Gastroesophageal sphincter (tissue), 4 donors: Measurements from ENCODE around the gene MYOF. TPM values are rescaled to one million over a fixed set of nuclear protein-coding genes. Genes with fewer than 3 reads are reported as not detected.

Experiments
- ATAC-seq: fragments of 150-250 bp; one replicate; pipeline ENCODE4 v1.9.1; 2016; ENCODE audit warnings: mild to moderate bottlenecking, moderate library complexity
- H3K27ac ChIP-seq, 4 donors: fragments of 200-600 bp; sonication (generic) in 3 of 4; 1 replicate in 3 of 4; 2 replicates in 1 of 4; pipeline ENCODE4 v1.5.1; 2016 to 2019
- H3K27me3 ChIP-seq: fragments of 200-600 bp; sonication (generic); one replicate; pipeline ENCODE4 v1.5.1; 2019
- H3K36me3 ChIP-seq, 2 donors: fragments of 200-600 bp; sonication (generic); one replicate each; pipeline ENCODE4 v1.5.1; 2019; ENCODE audit warnings: control low read depth in 1 of 2
- H3K4me1 ChIP-seq, 3 donors: fragments of 200-600 bp; sonication (generic); 1 replicate in 2 of 3; 2 replicates in 1 of 3; pipeline ENCODE4 v1.5.1; 2016 to 2019; ENCODE audit warnings: control low read depth in 2 of 3
- H3K4me3 ChIP-seq, 2 donors: fragments of 200-600 bp; sonication (generic); one replicate each; pipeline ENCODE4 v1.5.1; 2019; ENCODE audit warnings: mild to moderate bottlenecking in 1 of 2, moderate library complexity in 1 of 2
- H3K9me3 ChIP-seq, 3 donors: fragments of 200-600 bp; sonication (generic); one replicate each; pipeline ENCODE4 v1.5.1; 2017 to 2019; ENCODE audit warnings: control low read depth in 2 of 3
- EP300 ChIP-seq: sonication (generic); formaldehyde crosslinking; IDR thresholded peaks from one replicate; pipeline ENCODE4 v1.6.1; 2017; ENCODE audit warnings: antibody characterized with exemption, mild to moderate bottlenecking
- POLR2A ChIP-seq, 2 donors: fragments of 450-650 bp; IDR thresholded peaks; one replicate each; pipeline ENCODE4 v1.6.1; 2017; ENCODE audit warnings: antibody characterized with exemption in 2 of 2, mild to moderate bottlenecking in 2 of 2, moderate library complexity in 1 of 2
- POLR2AphosphoS5 ChIP-seq: sonication (generic); formaldehyde crosslinking; IDR thresholded peaks from one replicate; pipeline ENCODE4 v1.6.1; 2017; ENCODE audit warnings: antibody characterized with exemption
- WGBS, 2 donors: methylation state at CpG; one replicate each; pipeline ENCODE4 v1.1.5; 2018; ENCODE audit warnings: low coverage in 1 of 2; 5-methylcytosine and 5-hydroxymethylcytosine counted together
- total RNA-seq, 4 donors: library from RNA; depleted of rRNA; stranded (reverse); fragments of >200 nt; gene quantifications; one replicate each; pipeline ENCODE4 v1.1.0, GENCODE V29; 2016
- TF ChIP-seq, protein P1 (sequence below), 4 experiments: fragments of 200-600 bp in 2 of 4; fragments of 450-650 bp in 2 of 4; sonication (generic) in 1 of 4; IDR thresholded peaks; one replicate each; pipeline ENCODE4 v1.5.1; 2017 to 2019; ENCODE audit warnings: antibody characterized with exemption in 4 of 4, mild to moderate bottlenecking in 2 of 4, moderate library complexity in 2 of 4

Gene MYOF
- total RNA-seq, 4 donors from 2014 or later, result 98.0 to 157 (median 126) TPM

DNA sequence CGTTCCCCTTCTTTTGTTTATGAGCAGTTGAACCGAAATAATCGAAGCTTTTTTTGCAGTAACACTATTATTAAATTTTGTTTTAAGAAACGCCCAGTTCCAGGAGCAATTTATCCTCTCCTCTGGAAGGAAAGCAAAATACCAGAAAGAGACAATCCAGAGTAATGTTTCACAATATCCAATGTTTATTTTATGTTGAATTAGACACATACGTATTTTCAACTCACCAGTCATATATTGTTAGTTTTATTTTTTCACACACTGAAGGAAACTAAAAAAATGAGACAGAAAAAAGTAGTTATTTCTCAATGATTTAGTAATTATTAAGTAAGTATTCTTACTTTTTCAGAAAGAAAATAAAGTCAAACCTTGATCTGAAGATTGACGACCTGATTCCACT is 85.1 kb downstream of the MYOF start:
- no peaks in the 10 kb centered on the region for H3K27me3 ChIP-seq
- WGBS, 2 donors, result 27 to 30% methylated on average over 6 of the region's 6 CpGs
- no peak for ATAC-seq
- peaks cover 0 to 70% of the 10 kb centered on the region in 2 donors for H3K36me3 ChIP-seq
- peaks cover 0 to 34% (median 3%) of the 10 kb centered on the region in 3 donors for H3K4me1 ChIP-seq
- no peak overlapping the region for H3K4me3 ChIP-seq
- H3K9me3 ChIP-seq, result no peaks in the 10 kb centered on the region
- H3K27ac ChIP-seq, result peak overlapping the region; percentile 42 to 68 (median 50)
- TF ChIP-seq EP300 (no peak), POLR2A (IDR thresholded peaks at IDR 0.05) (no peak), POLR2AphosphoS5 (peak; percentile 28)
- TF ChIP-seq, protein P1, sequence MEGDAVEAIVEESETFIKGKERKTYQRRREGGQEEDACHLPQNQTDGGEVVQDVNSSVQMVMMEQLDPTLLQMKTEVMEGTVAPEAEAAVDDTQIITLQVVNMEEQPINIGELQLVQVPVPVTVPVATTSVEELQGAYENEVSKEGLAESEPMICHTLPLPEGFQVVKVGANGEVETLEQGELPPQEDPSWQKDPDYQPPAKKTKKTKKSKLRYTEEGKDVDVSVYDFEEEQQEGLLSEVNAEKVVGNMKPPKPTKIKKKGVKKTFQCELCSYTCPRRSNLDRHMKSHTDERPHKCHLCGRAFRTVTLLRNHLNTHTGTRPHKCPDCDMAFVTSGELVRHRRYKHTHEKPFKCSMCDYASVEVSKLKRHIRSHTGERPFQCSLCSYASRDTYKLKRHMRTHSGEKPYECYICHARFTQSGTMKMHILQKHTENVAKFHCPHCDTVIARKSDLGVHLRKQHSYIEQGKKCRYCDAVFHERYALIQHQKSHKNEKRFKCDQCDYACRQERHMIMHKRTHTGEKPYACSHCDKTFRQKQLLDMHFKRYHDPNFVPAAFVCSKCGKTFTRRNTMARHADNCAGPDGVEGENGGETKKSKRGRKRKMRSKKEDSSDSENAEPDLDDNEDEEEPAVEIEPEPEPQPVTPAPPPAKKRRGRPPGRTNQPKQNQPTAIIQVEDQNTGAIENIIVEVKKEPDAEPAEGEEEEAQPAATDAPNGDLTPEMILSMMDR (IDR thresholded peaks at IDR 0.05), result no peak

DNA sequence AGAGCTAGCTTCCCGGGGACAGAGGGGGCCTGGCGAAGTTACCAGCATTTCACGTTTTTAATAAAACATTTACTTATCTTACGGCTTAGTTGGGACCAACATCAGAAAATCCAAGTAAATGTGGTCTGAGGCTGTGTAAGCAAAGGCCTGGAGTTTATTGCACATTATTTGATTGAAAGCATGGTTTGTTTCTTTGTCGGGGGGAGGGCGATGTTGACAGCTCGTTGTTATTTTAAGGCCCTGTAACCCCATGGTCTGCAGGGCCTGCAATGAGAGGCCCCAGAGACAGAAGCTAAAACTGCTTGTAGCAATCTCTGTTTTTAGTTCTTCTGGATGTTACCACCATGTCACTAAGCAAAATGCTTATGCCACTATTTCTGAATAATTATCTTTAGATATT is 88.9 kb downstream of the MYOF start:
- Histone ChIP-seq H3K4me1 (peaks cover 0 to 45% (median 3%) of the 10 kb centered on the region in 3 donors), H3K27me3 (no peaks in the 10 kb centered on the region), H3K4me3 (no peak overlapping the region), H3K36me3 (peaks cover 0 to 56% of the 10 kb centered on the region in 2 donors), H3K27ac (no peak overlapping the region), H3K9me3 (no peaks in the 10 kb centered on the region)
- TF ChIP-seq EP300 (no peak), POLR2AphosphoS5 (no peak), POLR2A (IDR thresholded peaks at IDR 0.05) (no peak)
- TF ChIP-seq, protein P1 (IDR thresholded peaks at IDR 0.05), result no peak
- ATAC-seq, result no peak
- 29 to 60% methylated on average over 4 to 7 of the region's 7 CpGs for WGBS, 2 donors

DNA sequence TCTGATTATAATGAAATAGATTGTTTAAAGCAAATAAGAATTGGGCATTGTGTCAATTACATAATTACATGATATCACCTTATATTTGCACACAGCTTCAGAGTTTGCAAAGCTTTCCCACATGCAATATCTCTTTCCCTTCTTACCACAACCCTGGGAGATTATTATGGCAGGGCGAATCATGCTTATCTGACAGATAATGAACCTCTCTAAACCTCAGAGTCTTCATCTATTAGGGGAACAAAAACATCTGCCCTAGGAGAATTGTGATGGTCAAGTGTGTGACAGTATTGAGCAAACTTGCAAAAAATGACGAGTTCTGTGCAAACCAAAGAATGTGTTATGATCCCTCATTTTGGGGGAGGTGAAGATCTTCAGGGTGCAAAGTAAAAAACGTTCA is 90.0 kb downstream of the MYOF start:
- H3K4me1 ChIP-seq, result peaks cover 0 to 47% (median 3%) of the 10 kb centered on the region in 3 donors
- no peak overlapping the region for H3K4me3 ChIP-seq
- no peaks in the 10 kb centered on the region for H3K27me3 ChIP-seq
- H3K36me3 ChIP-seq, result peaks cover 0 to 63% of the 10 kb centered on the region in 2 donors
- H3K27ac ChIP-seq, result no peak overlapping the region
- no peak for TF ChIP-seq POLR2A (IDR thresholded peaks at IDR 0.05)
- TF ChIP-seq EP300, result no peak
- no peak for TF ChIP-seq POLR2AphosphoS5
- TF ChIP-seq, protein P1 (IDR thresholded peaks at IDR 0.05), result no peak
- H3K9me3 ChIP-seq, result no peaks in the 10 kb centered on the region
- 57 to 58% methylated on average over 3 of the region's 3 CpGs for WGBS, 2 donors
- ATAC-seq, result no peak

DNA sequence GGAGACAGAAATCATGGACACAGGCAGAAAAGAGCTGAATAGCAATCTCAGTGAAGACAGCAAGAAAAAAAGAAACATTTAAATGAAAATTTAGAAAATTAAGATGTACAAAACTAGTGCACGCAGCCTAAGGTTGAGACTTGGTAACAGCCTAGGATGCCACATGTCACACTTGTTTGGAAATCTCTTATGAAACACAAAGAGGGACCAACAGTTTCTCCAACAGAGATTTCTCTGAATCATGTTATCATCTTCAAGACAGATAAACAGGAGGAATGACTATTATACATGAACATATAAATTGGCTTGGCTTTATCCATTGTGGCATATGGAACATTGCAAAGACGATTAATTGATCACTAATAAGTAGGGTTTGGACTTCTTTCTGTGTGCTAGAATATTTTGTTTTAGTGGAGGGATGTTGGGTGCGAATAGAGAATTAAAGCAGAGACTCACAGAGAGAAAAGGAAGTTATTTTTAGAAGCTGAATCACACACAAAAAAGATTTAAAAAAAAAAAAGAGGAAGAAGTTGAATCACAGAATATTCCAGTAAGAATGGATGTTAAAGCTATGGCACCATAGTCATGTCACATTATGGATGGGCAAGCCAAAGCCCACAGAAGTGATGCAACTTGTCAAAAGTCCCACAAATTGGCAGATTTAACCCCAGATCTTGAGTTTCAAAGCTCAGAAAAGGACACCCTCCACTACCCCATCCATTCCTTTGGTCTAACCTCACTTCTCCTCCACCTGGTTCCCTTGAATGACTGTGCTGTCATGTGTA is 91.6 kb downstream of the MYOF start:
- H3K4me3 ChIP-seq, result no peak overlapping the region
- peaks cover 0 to 75% of the 10 kb centered on the region in 2 donors for H3K36me3 ChIP-seq
- WGBS, 2 donors, result 60 to 61% methylated on average over 3 of the region's 3 CpGs

DNA sequence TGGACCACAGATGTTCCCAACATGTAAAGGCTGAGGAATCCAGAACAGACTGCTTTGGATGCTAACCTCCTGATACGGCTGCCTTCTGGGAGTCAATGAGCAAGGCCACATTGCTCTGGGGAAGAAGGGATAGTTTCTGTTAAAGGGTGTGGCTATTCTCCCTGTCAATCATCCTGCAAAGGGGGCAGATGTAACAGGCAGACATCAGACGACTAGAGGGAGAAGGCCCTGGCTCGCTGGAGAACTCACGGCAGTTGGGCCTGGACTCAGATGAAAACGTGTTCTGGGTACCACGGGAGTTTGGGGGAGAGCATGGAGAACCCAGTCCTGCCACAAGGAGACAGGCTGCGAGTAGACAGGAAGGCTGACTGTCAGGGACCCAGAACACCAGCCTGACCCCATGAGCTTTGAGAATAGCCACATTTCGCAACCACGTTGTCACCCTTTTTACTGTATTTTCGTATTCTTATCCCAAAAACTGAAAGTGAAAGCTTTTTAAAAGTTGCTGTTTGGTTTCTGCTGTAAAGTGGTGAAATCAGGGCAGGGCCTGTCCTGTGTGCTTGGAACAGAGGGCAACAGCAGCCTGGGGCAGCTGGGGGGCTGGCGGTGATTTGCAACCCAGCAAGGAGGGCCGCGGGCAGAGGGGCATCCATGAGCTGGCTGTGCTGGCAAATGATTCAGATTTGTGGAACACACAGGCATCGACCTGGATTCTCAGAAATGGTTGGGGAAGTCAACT is 95.3 kb downstream of the MYOF start:
- ATAC-seq, result no peak
- peak overlapping the region in 3 of 4 donors; percentile 56 to 59 (median 57) for H3K27ac ChIP-seq
- no peak for TF ChIP-seq POLR2AphosphoS5
- TF ChIP-seq, protein P1 (IDR thresholded peaks at IDR 0.05), result peak in 1 of 4 experiments; percentile 20
- WGBS, 2 donors, result 64 to 100% methylated on average over 2 to 13 of the region's 14 CpGs
- no peaks in the 10 kb centered on the region for H3K9me3 ChIP-seq
- peaks cover 0 to 40% (median 4%) of the 10 kb centered on the region in 3 donors for H3K4me1 ChIP-seq
- peaks cover 0 to 60% of the 10 kb centered on the region in 2 donors for H3K36me3 ChIP-seq
- H3K4me3 ChIP-seq, result no peak overlapping the region
- no peaks in the 10 kb centered on the region for H3K27me3 ChIP-seq

More for the DNA sequence above, 91.6 kb downstream of the MYOF start:
- no peak for ATAC-seq
- Histone ChIP-seq H3K9me3 (no peaks in the 10 kb centered on the region), H3K27ac (peak overlapping the region in 2 of 4 donors; percentile 31 to 38), H3K4me1 (peaks cover 0 to 40% (median 0%) of the 10 kb centered on the region in 3 donors), H3K27me3 (no peaks in the 10 kb centered on the region)
- TF ChIP-seq EP300, result no peak
